Tibial nerve (tissue), 4 donors: ENCODE data around the gene PHLDA2.

ENCODE experiments used
- CTCF ChIP-seq, 5 experiments: fragments of 200-600 bp in 3 of 5; fragments of 450-650 bp in 2 of 5; sonication (generic) in 3 of 5; IDR thresholded peaks; one replicate each; pipeline ENCODE4 v1.5.1; 2016 to 2019; ENCODE audit warnings: antibody characterized with exemption in 5 of 5, mild to moderate bottlenecking in 3 of 5, moderate library complexity in 2 of 5
- EP300 ChIP-seq, 2 donors: sonication (generic); formaldehyde crosslinking; IDR thresholded peaks; one replicate each; pipeline ENCODE4 v1.6.1; 2017; ENCODE audit warnings: antibody characterized with exemption in 2 of 2, mild to moderate bottlenecking in 1 of 2
- POLR2A ChIP-seq, 2 donors: fragments of 450-650 bp; IDR thresholded peaks; one replicate each; pipeline ENCODE4 v1.6.1; 2017; ENCODE audit warnings: antibody characterized with exemption in 2 of 2, mild to moderate bottlenecking in 2 of 2, moderate library complexity in 2 of 2

- no peak for TF ChIP-seq CTCF (IDR thresholded peaks at IDR 0.05)
- TF ChIP-seq POLR2A (IDR thresholded peaks at IDR 0.05), result no peak
- TF ChIP-seq EP300 (IDR thresholded peaks at IDR 0.05), result no peak
These were observed 18.7 kb downstream of the PHLDA2 start for GRCh38 chr11:2910401-2910955.
